DND-41 (cell line): Measurements from ENCODE around the gene STARD8.

Experiments
- ATAC-seq: fragments of 200-7000 bp; cut with Tn5 transposase; 3 replicates; pipeline ENCODE4 v1.9.1; 2021; ENCODE audit warnings: low read depth; ENCODE audit not compliant: insufficient read depth
- DNase-seq: peaks from one replicate; pipeline ENCODE4 v3.0.0-alpha.2; 2020
- H2AFZ ChIP-seq: 2 replicates; pipeline ENCODE4 v1.6.0; 2012; ENCODE audit warnings: low read depth, low read length
- H3K27ac ChIP-seq: 2 replicates; pipeline ENCODE4 v1.5.1; 2012; ENCODE audit warnings: low read length, inconsistent platforms
- H3K27me3 ChIP-seq: fragments of 200-600 bp; sonication (generic); 2 replicates; pipeline ENCODE4 v1.6.0; 2012; ENCODE audit warnings: low read length, mild to moderate bottlenecking, inconsistent platforms; ENCODE audit not compliant: insufficient read depth, poor library complexity
- H3K36me3 ChIP-seq: 2 replicates; pipeline ENCODE4 v1.5.1; 2012; ENCODE audit warnings: low read length, inconsistent platforms; ENCODE audit not compliant: insufficient read depth
- H3K4me1 ChIP-seq: 2 replicates; pipeline ENCODE4 v1.5.1; 2012; ENCODE audit warnings: mild to moderate bottlenecking, low read length; ENCODE audit not compliant: insufficient read depth
- H3K4me2 ChIP-seq: 2 replicates; pipeline ENCODE4 v1.6.0; 2012; ENCODE audit warnings: mild to moderate bottlenecking, moderate library complexity, low read length, inconsistent platforms; ENCODE audit not compliant: insufficient read depth
- H3K4me3 ChIP-seq, 2 experiments: fragments of 200-600 bp in 1 of 2; shearing (Covaris generic) in 1 of 2; 2 replicates each; pipeline ENCODE4 v1.5.1; 2012 to 2016; ENCODE audit warnings: inconsistent platforms in 2 of 2, low read length in 2 of 2, mild to moderate bottlenecking in 2 of 2, low read depth in 1 of 2, moderate library complexity in 1 of 2
- H3K79me2 ChIP-seq: 2 replicates; pipeline ENCODE4 v1.6.0; 2012; ENCODE audit warnings: low read length, inconsistent platforms; ENCODE audit not compliant: insufficient read depth
- H3K9ac ChIP-seq: 2 replicates; pipeline ENCODE4 v1.6.0; 2012; ENCODE audit warnings: low read depth, mild to moderate bottlenecking, inconsistent platforms, low read length, moderate library complexity
- H3K9me3 ChIP-seq: 2 replicates; pipeline ENCODE4 v1.5.1; 2012; ENCODE audit warnings: low read length, moderate library complexity, mild to moderate bottlenecking, inconsistent platforms; ENCODE audit not compliant: insufficient read depth, severe bottlenecking
- H4K20me1 ChIP-seq: 2 replicates; pipeline ENCODE4 v1.6.0; 2012; ENCODE audit warnings: low read length; ENCODE audit not compliant: insufficient read depth
- CTCF ChIP-seq: IDR thresholded peaks from 2 replicates; pipeline ENCODE4 v1.5.1; 2012; ENCODE audit warnings: borderline replicate concordance, low read length, moderate library complexity, mild to moderate bottlenecking; ENCODE audit not compliant: poor library complexity, severe bottlenecking; ENCODE audit errors: extremely low read depth
- EZH2 ChIP-seq: IDR thresholded peaks from 3 replicates; pipeline ENCODE4 v1.6.1; 2012; ENCODE audit warnings: borderline replicate concordance, low read depth, mild to moderate bottlenecking, moderate library complexity, low read length, inconsistent platforms; ENCODE audit not compliant: severe bottlenecking

Gene STARD8

GRCh38 chrX:68714856-68715255, 67.4 kb downstream of the STARD8 start:
- Histone ChIP-seq H3K4me3 (no peak overlapping the region), H3K79me2 (no peaks in the 10 kb centered on the region), H2AFZ (no peak overlapping the region), H3K27ac (no peak overlapping the region), H3K27me3 (no peaks in the 10 kb centered on the region), H3K9me3 (no peaks in the 10 kb centered on the region), H4K20me1 (no peaks in the 10 kb centered on the region), H3K9ac (no peak overlapping the region), H3K4me1 (no peaks in the 10 kb centered on the region), H3K4me2 (no peak overlapping the region), H3K36me3 (no peaks in the 10 kb centered on the region)
- DNase-seq: no peak
- ATAC-seq: no peak
- no peak for TF ChIP-seq EZH2
- TF ChIP-seq CTCF: no peak

DNA sequence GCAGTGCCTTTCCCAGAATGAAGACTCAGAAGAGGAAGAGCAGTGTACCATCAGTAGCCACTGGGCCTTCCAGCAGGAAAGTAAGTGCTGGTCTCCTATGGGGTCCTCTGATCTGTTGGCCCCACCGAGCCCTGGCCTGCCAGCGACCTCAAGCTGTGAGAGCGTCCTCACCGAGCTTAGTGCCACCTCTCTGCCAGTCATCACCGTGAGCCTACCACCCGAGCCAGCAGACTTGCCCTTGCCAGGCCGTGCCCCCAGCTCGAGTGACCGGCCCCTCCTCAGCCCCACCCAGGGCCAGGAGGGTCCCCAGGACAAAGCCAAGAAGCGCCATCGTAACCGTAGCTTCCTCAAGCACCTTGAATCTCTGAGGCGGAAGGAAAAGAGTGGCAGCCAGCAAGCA, 69.7 kb downstream of the STARD8 start:
- no peaks in the 10 kb centered on the region for H4K20me1 ChIP-seq
- no peak for DNase-seq
- H3K9ac ChIP-seq: no peak overlapping the region
- no peaks in the 10 kb centered on the region for H3K36me3 ChIP-seq
- H3K4me3 ChIP-seq: no peak overlapping the region
- no peaks in the 10 kb centered on the region for H3K4me1 ChIP-seq
- H3K27me3 ChIP-seq: no peaks in the 10 kb centered on the region
- no peaks in the 10 kb centered on the region for H3K79me2 ChIP-seq
- no peak overlapping the region for H2AFZ ChIP-seq
- no peak overlapping the region for H3K27ac ChIP-seq
- no peak for ATAC-seq
- TF ChIP-seq CTCF (no peak), EZH2 (no peak)
- no peaks in the 10 kb centered on the region for H3K9me3 ChIP-seq
- H3K4me2 ChIP-seq: no peak overlapping the region

GRCh38 chrX:68717663-68718442, 70.4 kb downstream of the STARD8 start:
- H3K27me3 ChIP-seq: no peaks in the 10 kb centered on the region
- no peak overlapping the region for H3K4me2 ChIP-seq
- ATAC-seq (no peak), DNase-seq (no peak)
- TF ChIP-seq EZH2: no peak
- TF ChIP-seq CTCF: no peak
- no peaks in the 10 kb centered on the region for H4K20me1 ChIP-seq
- H2AFZ ChIP-seq: no peak overlapping the region
- no peak overlapping the region for H3K27ac ChIP-seq
- no peaks in the 10 kb centered on the region for H3K4me1 ChIP-seq
- H3K9ac ChIP-seq: no peak overlapping the region
- no peaks in the 10 kb centered on the region for H3K79me2 ChIP-seq
- no peaks in the 10 kb centered on the region for H3K36me3 ChIP-seq
- H3K9me3 ChIP-seq: no peaks in the 10 kb centered on the region
- H3K4me3 ChIP-seq: no peak overlapping the region
